ENCODE data around the gene RAB5IF.

The RAB5IF gene

GRCh38 chr20:36654506-36654905, 48.9 kb downstream of the RAB5IF start:
- H3K9me3 ChIP-seq (ENCODE audit: insufficient read depth, low read length, severe bottlenecking) = no peaks in the 10 kb centered on the region
- H3K9ac ChIP-seq (ENCODE audit: low read depth, low read length) = no peak overlapping the region
- no peak for TF ChIP-seq EZH2 (IDR thresholded peaks at IDR 0.05; ENCODE audit: borderline replicate concordance, low read depth, low read length, severe bottlenecking)
- TF ChIP-seq CTCF (IDR thresholded peaks at IDR 0.05; ENCODE audit: borderline replicate concordance, extremely low read depth, low read length, poor library complexity, severe bottlenecking) = no peak
- no peak overlapping the region for H3K27ac ChIP-seq (ENCODE audit: low read length)
- ATAC-seq (ENCODE audit: insufficient read depth, low read depth) = no peak
- H4K20me1 ChIP-seq (ENCODE audit: insufficient read depth, low read length) = no peaks in the 10 kb centered on the region
- no peaks in the 10 kb centered on the region for H3K27me3 ChIP-seq (ENCODE audit: insufficient read depth, low read length, poor library complexity)
- peaks cover 30% of the 10 kb centered on the region for H3K36me3 ChIP-seq (ENCODE audit: insufficient read depth, low read length)
- H3K79me2 ChIP-seq (ENCODE audit: insufficient read depth, low read length) = no peaks in the 10 kb centered on the region
- peaks cover 18% of the 10 kb centered on the region for H3K4me1 ChIP-seq (ENCODE audit: insufficient read depth, low read length)
- no peak overlapping the region for H3K4me3 ChIP-seq (ENCODE audit: low read depth in 1 of 2, low read length in 2 of 2)
- H3K4me2 ChIP-seq (ENCODE audit: insufficient read depth, low read length) = no peak overlapping the region
- DNase-seq = no peak
- no peak overlapping the region for H2AFZ ChIP-seq (ENCODE audit: low read depth, low read length)

- Histone ChIP-seq H4K20me1 (ENCODE audit: insufficient read depth, low read length) (no peaks in the 10 kb centered on the region), H3K4me2 (ENCODE audit: insufficient read depth, low read length) (no peak overlapping the region), H3K4me3 (ENCODE audit: low read depth in 1 of 2, low read length in 2 of 2) (no peak overlapping the region), H2AFZ (ENCODE audit: low read depth, low read length) (no peak overlapping the region), H3K9me3 (ENCODE audit: insufficient read depth, low read length, severe bottlenecking) (no peaks in the 10 kb centered on the region), H3K4me1 (ENCODE audit: insufficient read depth, low read length) (peaks cover 18% of the 10 kb centered on the region), H3K36me3 (ENCODE audit: insufficient read depth, low read length) (peaks cover 30% of the 10 kb centered on the region), H3K9ac (ENCODE audit: low read depth, low read length) (no peak overlapping the region), H3K27ac (ENCODE audit: low read length) (no peak overlapping the region), H3K79me2 (ENCODE audit: insufficient read depth, low read length) (no peaks in the 10 kb centered on the region), H3K27me3 (ENCODE audit: insufficient read depth, low read length, poor library complexity) (no peaks in the 10 kb centered on the region)
- DNase-seq (no peak), ATAC-seq (ENCODE audit: insufficient read depth, low read depth) (no peak)
- TF ChIP-seq EZH2 (IDR thresholded peaks at IDR 0.05; ENCODE audit: borderline replicate concordance, low read depth, low read length, severe bottlenecking) (no peak), CTCF (IDR thresholded peaks at IDR 0.05; ENCODE audit: borderline replicate concordance, extremely low read depth, low read length, poor library complexity, severe bottlenecking) (no peak)
Observed at GRCh38 chr20:36655004-36655403, 49.4 kb downstream of the RAB5IF start.

GRCh38 chr20:36656733-36657132, 51.2 kb downstream of the RAB5IF start:
- H3K4me2 ChIP-seq (ENCODE audit: insufficient read depth, low read length) = no peak overlapping the region
- H3K36me3 ChIP-seq (ENCODE audit: insufficient read depth, low read length) = peaks cover 30% of the 10 kb centered on the region
- DNase-seq (no peak), ATAC-seq (ENCODE audit: insufficient read depth, low read depth) (no peak)
- no peak overlapping the region for H3K27ac ChIP-seq (ENCODE audit: low read length)
- no peak for TF ChIP-seq CTCF (IDR thresholded peaks at IDR 0.05; ENCODE audit: borderline replicate concordance, extremely low read depth, low read length, poor library complexity, severe bottlenecking)
- TF ChIP-seq EZH2 (IDR thresholded peaks at IDR 0.05; ENCODE audit: borderline replicate concordance, low read depth, low read length, severe bottlenecking) = no peak
- no peaks in the 10 kb centered on the region for H3K79me2 ChIP-seq (ENCODE audit: insufficient read depth, low read length)
- H3K4me1 ChIP-seq (ENCODE audit: insufficient read depth, low read length) = peaks cover 18% of the 10 kb centered on the region
- H3K27me3 ChIP-seq (ENCODE audit: insufficient read depth, low read length, poor library complexity) = no peaks in the 10 kb centered on the region
- no peaks in the 10 kb centered on the region for H3K9me3 ChIP-seq (ENCODE audit: insufficient read depth, low read length, severe bottlenecking)
- H4K20me1 ChIP-seq (ENCODE audit: insufficient read depth, low read length) = no peaks in the 10 kb centered on the region
- no peak overlapping the region for H3K9ac ChIP-seq (ENCODE audit: low read depth, low read length)
- no peak overlapping the region for H2AFZ ChIP-seq (ENCODE audit: low read depth, low read length)
- H3K4me3 ChIP-seq (ENCODE audit: low read depth in 1 of 2, low read length in 2 of 2) = no peak overlapping the region

GRCh38 chr20:36658300-36658699, 52.7 kb downstream of the RAB5IF start:
- Histone ChIP-seq H3K9me3 (ENCODE audit: insufficient read depth, low read length, severe bottlenecking) (no peaks in the 10 kb centered on the region), H3K79me2 (ENCODE audit: insufficient read depth, low read length) (no peaks in the 10 kb centered on the region), H3K36me3 (ENCODE audit: insufficient read depth, low read length) (peaks cover 27% of the 10 kb centered on the region), H3K4me3 (ENCODE audit: low read depth in 1 of 2, low read length in 2 of 2) (0 out of 4 replicates have a peak overlapping the region, but pooled peaks of 1 of the 2 experiments have one; percentile 4), H4K20me1 (ENCODE audit: insufficient read depth, low read length) (no peaks in the 10 kb centered on the region), H3K9ac (ENCODE audit: low read depth, low read length) (peak overlapping the region; percentile 14; the same call in 1 of the 2 replicates), H3K4me1 (ENCODE audit: insufficient read depth, low read length) (peaks cover 18% of the 10 kb centered on the region), H3K4me2 (ENCODE audit: insufficient read depth, low read length) (peak overlapping the region; percentile 47), H3K27ac (ENCODE audit: low read length) (peak overlapping the region; percentile 82), H2AFZ (ENCODE audit: low read depth, low read length) (no peak overlapping the region), H3K27me3 (ENCODE audit: insufficient read depth, low read length, poor library complexity) (no peaks in the 10 kb centered on the region)
- TF ChIP-seq EZH2 (IDR thresholded peaks at IDR 0.05; ENCODE audit: borderline replicate concordance, low read depth, low read length, severe bottlenecking) (no peak), CTCF (IDR thresholded peaks at IDR 0.05; ENCODE audit: borderline replicate concordance, extremely low read depth, low read length, poor library complexity, severe bottlenecking) (no peak)
- ATAC-seq (ENCODE audit: insufficient read depth, low read depth) (peak; percentile 93), DNase-seq (peak; percentile 89)
